ENCODE data around the gene STK17B. TPM values are rescaled to one million over a fixed set of nuclear protein-coding genes. Genes with fewer than 3 reads are reported as not detected.
A peak's percentile ranks its signal among the peaks of the same experiment; 100 is the strongest.

Gene STK17B
- polyA plus RNA-seq (2012; ENCODE audit: missing spikeins): 43.1 TPM

- FAIRE-seq (peak; percentile 95), DNase-seq (ENCODE audit: insufficient read length) (peak; percentile 83)
- peak; percentile 99 for TF ChIP-seq POLR2A (IDR thresholded peaks at IDR 0.05; ENCODE audit: low read depth, low read length)
- TF ChIP-seq POLR2AphosphoS5 (IDR thresholded peaks at IDR 0.05; ENCODE audit: low read depth, low read length): peak; percentile 98
- TF ChIP-seq TAF1 (IDR thresholded peaks at IDR 0.05; ENCODE audit: borderline replicate concordance, low read depth, low read length): peak; percentile 99
Measured at GRCh38 chr2:196171248-196171871, at the start of gene STK17B. STK17B (minus strand) TSS chr2:196171578; CDS start chr2:196163383, 8,195 bp downstream.

- FAIRE-seq (no peak), DNase-seq (ENCODE audit: insufficient read length) (no peak)
- no peak for TF ChIP-seq POLR2AphosphoS5 (IDR thresholded peaks at IDR 0.05; ENCODE audit: low read depth, low read length)
Measured at GRCh38 chr2:196220671-196221070, 49.3 kb upstream of the STK17B start.

GRCh38 chr2:196219671-196220070 is 48.3 kb upstream of the STK17B start:
- no peak for DNase-seq (ENCODE audit: insufficient read length)
- no peak for TF ChIP-seq POLR2AphosphoS5 (IDR thresholded peaks at IDR 0.05; ENCODE audit: low read depth, low read length)
- TF ChIP-seq TAF1 (IDR thresholded peaks at IDR 0.05; ENCODE audit: borderline replicate concordance, low read depth, low read length): no peak
- no peak for TF ChIP-seq POLR2A (IDR thresholded peaks at IDR 0.05; ENCODE audit: low read depth, low read length)

GRCh38 chr2:196218106-196218505 is 46.7 kb upstream of the STK17B start:
- no peak for FAIRE-seq

More at GRCh38 chr2:196219671-196220070, 48.3 kb upstream of the STK17B start:
- no peak for FAIRE-seq

GRCh38 chr2:196217116-196217515 is 45.7 kb upstream of the STK17B start:
- no peak for TF ChIP-seq TAF1 (IDR thresholded peaks at IDR 0.05; ENCODE audit: borderline replicate concordance, low read depth, low read length)
- no peak for TF ChIP-seq POLR2A (IDR thresholded peaks at IDR 0.05; ENCODE audit: low read depth, low read length)
- no peak for TF ChIP-seq POLR2AphosphoS5 (IDR thresholded peaks at IDR 0.05; ENCODE audit: low read depth, low read length)
- FAIRE-seq: no peak
- no peak for DNase-seq (ENCODE audit: insufficient read length)

More at GRCh38 chr2:196218106-196218505, 46.7 kb upstream of the STK17B start:
- TF ChIP-seq POLR2AphosphoS5 (IDR thresholded peaks at IDR 0.05; ENCODE audit: low read depth, low read length) (no peak), POLR2A (IDR thresholded peaks at IDR 0.05; ENCODE audit: low read depth, low read length) (no peak), TAF1 (IDR thresholded peaks at IDR 0.05; ENCODE audit: borderline replicate concordance, low read depth, low read length) (no peak)
- no peak for DNase-seq (ENCODE audit: insufficient read length)

GRCh38 chr2:196215376-196215775 is 44.0 kb upstream of the STK17B start:
- TF ChIP-seq POLR2A (IDR thresholded peaks at IDR 0.05; ENCODE audit: low read depth, low read length) (no peak), POLR2AphosphoS5 (IDR thresholded peaks at IDR 0.05; ENCODE audit: low read depth, low read length) (no peak), TAF1 (IDR thresholded peaks at IDR 0.05; ENCODE audit: borderline replicate concordance, low read depth, low read length) (no peak)
- FAIRE-seq: no peak

GRCh38 chr2:196214156-196214555 is 42.8 kb upstream of the STK17B start:
- FAIRE-seq (no peak), DNase-seq (ENCODE audit: insufficient read length) (no peak)
- no peak for TF ChIP-seq POLR2A (IDR thresholded peaks at IDR 0.05; ENCODE audit: low read depth, low read length)
- no peak for TF ChIP-seq POLR2AphosphoS5 (IDR thresholded peaks at IDR 0.05; ENCODE audit: low read depth, low read length)
- no peak for TF ChIP-seq TAF1 (IDR thresholded peaks at IDR 0.05; ENCODE audit: borderline replicate concordance, low read depth, low read length)

More at GRCh38 chr2:196215376-196215775, 44.0 kb upstream of the STK17B start:
- no peak for DNase-seq (ENCODE audit: insufficient read length)

- DNase-seq (ENCODE audit: insufficient read length) (no peak), FAIRE-seq (peak; percentile 77)
- TF ChIP-seq TAF1 (IDR thresholded peaks at IDR 0.05; ENCODE audit: borderline replicate concordance, low read depth, low read length) (no peak), POLR2A (IDR thresholded peaks at IDR 0.05; ENCODE audit: low read depth, low read length) (no peak), POLR2AphosphoS5 (IDR thresholded peaks at IDR 0.05; ENCODE audit: low read depth, low read length) (no peak)
Measured at GRCh38 chr2:196213252-196213980, 42.0 kb upstream of the STK17B start.

GRCh38 chr2:196208915-196209314 is 37.5 kb upstream of the STK17B start:
- TF ChIP-seq TAF1 (IDR thresholded peaks at IDR 0.05; ENCODE audit: borderline replicate concordance, low read depth, low read length): no peak
- no peak for TF ChIP-seq POLR2A (IDR thresholded peaks at IDR 0.05; ENCODE audit: low read depth, low read length)
- TF ChIP-seq POLR2AphosphoS5 (IDR thresholded peaks at IDR 0.05; ENCODE audit: low read depth, low read length): no peak
- peak; percentile 38 for FAIRE-seq
- DNase-seq (ENCODE audit: insufficient read length): no peak

- FAIRE-seq (no peak), DNase-seq (ENCODE audit: insufficient read length) (no peak)
- TF ChIP-seq POLR2AphosphoS5 (IDR thresholded peaks at IDR 0.05; ENCODE audit: low read depth, low read length) (no peak), TAF1 (IDR thresholded peaks at IDR 0.05; ENCODE audit: borderline replicate concordance, low read depth, low read length) (no peak), POLR2A (IDR thresholded peaks at IDR 0.05; ENCODE audit: low read depth, low read length) (no peak)
Measured at GRCh38 chr2:196206804-196207203, 35.4 kb upstream of the STK17B start.

- FAIRE-seq (peak; percentile 67), DNase-seq (ENCODE audit: insufficient read length) (no peak)
- no peak for TF ChIP-seq POLR2A (IDR thresholded peaks at IDR 0.05; ENCODE audit: low read depth, low read length)
- no peak for TF ChIP-seq TAF1 (IDR thresholded peaks at IDR 0.05; ENCODE audit: borderline replicate concordance, low read depth, low read length)
- no peak for TF ChIP-seq POLR2AphosphoS5 (IDR thresholded peaks at IDR 0.05; ENCODE audit: low read depth, low read length)
Measured at GRCh38 chr2:196205881-196206435, 34.6 kb upstream of the STK17B start.
